GM12891 (cell line): ENCODE data around the gene TRNT1. TPM values are rescaled to one million over a fixed set of nuclear protein-coding genes. Genes with fewer than 3 reads are reported as not detected.
A peak's percentile ranks its signal among the peaks of the same experiment; 100 is the strongest.

Source experiments
- DNase-seq: peaks from one replicate; pipeline ENCODE4 v3.0.0; 2011; ENCODE audit warnings: low spot score; ENCODE audit not compliant: insufficient read length
- FAIRE-seq: peaks from 2 replicates; lab custom pipeline; 2011; peaks lifted over from hg19 to GRCh38; lab: Jason Lieb, UNC
- PAX5 ChIP-seq: IDR thresholded peaks from 2 replicates; pipeline ENCODE4 v1.6.1; 2011; ENCODE audit warnings: low read length, moderate library complexity, mild to moderate bottlenecking; ENCODE audit not compliant: insufficient read depth, severe bottlenecking
- POLR2A ChIP-seq: IDR thresholded peaks from 2 replicates; pipeline ENCODE4 v1.6.1; 2011; ENCODE audit warnings: low read depth, low read length, control low read depth
- POLR2AphosphoS5 ChIP-seq: IDR thresholded peaks from 2 replicates; pipeline ENCODE4 v1.6.1; 2011; ENCODE audit warnings: low read depth, low read length, control low read depth
- POU2F2 ChIP-seq: IDR thresholded peaks from 2 replicates; pipeline ENCODE4 v1.6.1; 2011; ENCODE audit warnings: low read depth, mild to moderate bottlenecking, control low read depth, low read length, moderate library complexity
- SPI1 ChIP-seq: IDR thresholded peaks from 2 replicates; pipeline ENCODE4 v1.6.1; 2011; ENCODE audit warnings: low read depth, low read length, control low read depth
- TAF1 ChIP-seq: IDR thresholded peaks from 2 replicates; pipeline ENCODE4 v1.6.1; 2011; ENCODE audit warnings: low read depth, low read length, control low read depth
- polyA plus RNA-seq: library from polyadenylated mRNA; unstranded; fragments of >200 nt; gene quantifications from one replicate; pipeline ENCODE4 v1.2.1, GENCODE V29; 2012; ENCODE audit warnings: low read depth, missing spikeins, inconsistent platforms; ENCODE audit not compliant: missing spikeins

The TRNT1 gene
- polyA plus RNA-seq: 16.2 TPM

GRCh38 chr3:3126477-3127431, at the start of gene TRNT1:
TRNT1 (plus strand) TSS chr3:3126940; CDS start chr3:3129041, 2,101 bp downstream.
- peak; percentile 87 for TF ChIP-seq POLR2A
- peak; percentile 93 for TF ChIP-seq POLR2AphosphoS5
- peak; percentile 74; the same call in 1 of the 2 replicates for TF ChIP-seq TAF1
- no peak for TF ChIP-seq PAX5
- TF ChIP-seq POU2F2: no peak
- peak; percentile 39 for TF ChIP-seq SPI1

GRCh38 chr3:3080309-3080708, 46.4 kb upstream of the TRNT1 start:
- TF ChIP-seq POLR2A (no peak), POU2F2 (no peak), TAF1 (no peak), POLR2AphosphoS5 (no peak), PAX5 (no peak)
- no peak for FAIRE-seq
- DNase-seq: no peak

More at GRCh38 chr3:3126477-3127431, at the start of gene TRNT1:
- FAIRE-seq: peak; percentile 99
- DNase-seq: peak; percentile 94

- no peak for DNase-seq
- TF ChIP-seq POU2F2: no peak
- no peak for TF ChIP-seq SPI1
- no peak for TF ChIP-seq TAF1
- TF ChIP-seq POLR2AphosphoS5: no peak
- TF ChIP-seq POLR2A: no peak
- TF ChIP-seq PAX5: no peak
- FAIRE-seq: peak; percentile 81
These were observed 45.1 kb upstream of the TRNT1 start for GRCh38 chr3:3081381-3082233.

- no peak for TF ChIP-seq POLR2AphosphoS5
- TF ChIP-seq POLR2A: no peak
- TF ChIP-seq PAX5: no peak
- peak; percentile 78 for TF ChIP-seq SPI1
- 0 out of 2 replicates have a peak, but pooled peaks have one; percentile 33 for TF ChIP-seq POU2F2
- TF ChIP-seq TAF1: no peak
- FAIRE-seq: peak; percentile 35
- DNase-seq: no peak
These were observed 44.4 kb upstream of the TRNT1 start for GRCh38 chr3:3082234-3082924.

- no peak for TF ChIP-seq POLR2AphosphoS5
- no peak for TF ChIP-seq SPI1
- TF ChIP-seq POLR2A: no peak
- no peak for TF ChIP-seq TAF1
- no peak for TF ChIP-seq POU2F2
- TF ChIP-seq PAX5: no peak
- FAIRE-seq (no peak), DNase-seq (no peak)
These were observed 41.9 kb upstream of the TRNT1 start for GRCh38 chr3:3084890-3085289.

GRCh38 chr3:3085782-3086181, 41.0 kb upstream of the TRNT1 start:
- DNase-seq (no peak), FAIRE-seq (no peak)
- no peak for TF ChIP-seq PAX5

- DNase-seq (no peak), FAIRE-seq (no peak)
- TF ChIP-seq PAX5 (no peak), SPI1 (no peak), POLR2A (no peak), POU2F2 (no peak), TAF1 (no peak), POLR2AphosphoS5 (no peak)
These were observed 40.5 kb upstream of the TRNT1 start for GRCh38 chr3:3086239-3086638.

- DNase-seq: no peak
- TF ChIP-seq POU2F2 (no peak), SPI1 (no peak), POLR2A (no peak), PAX5 (no peak), TAF1 (no peak), POLR2AphosphoS5 (no peak)
- no peak for FAIRE-seq
These were observed 39.5 kb upstream of the TRNT1 start for GRCh38 chr3:3087279-3087678.

GRCh38 chr3:3087716-3088465, 38.8 kb upstream of the TRNT1 start:
- FAIRE-seq: peak; percentile 87
- TF ChIP-seq PAX5 (no peak), TAF1 (no peak), SPI1 (no peak), POLR2AphosphoS5 (no peak), POLR2A (no peak), POU2F2 (no peak)
- DNase-seq: no peak
